WERI-Rb-1 (cell line): Measurements from ENCODE around the gene HPCA.

Experiments
- DNase-seq: peaks from one replicate; pipeline ENCODE4 v3.0.0-alpha.2; 2020
- H3K27ac ChIP-seq: fragments of 250-450 bp; sonication (Bioruptor Pico); 2 replicates; pipeline ENCODE4 v1.5.1; 2020; ENCODE audit warnings: mild to moderate bottlenecking, moderate library complexity
- H3K27me3 ChIP-seq: fragments of 250-450 bp; sonication (Bioruptor Pico); 2 replicates; pipeline ENCODE4 v1.5.1; 2021; ENCODE audit warnings: mild to moderate bottlenecking, low read depth, moderate library complexity; ENCODE audit not compliant: insufficient read depth, severe bottlenecking
- H3K36me3 ChIP-seq: fragments of 250-450 bp; sonication (Bioruptor Pico); 2 replicates; pipeline ENCODE4 v1.5.1; 2020; ENCODE audit warnings: mild to moderate bottlenecking, moderate library complexity
- H3K4me3 ChIP-seq: 2 replicates; pipeline ENCODE4 v1.5.1; 2011; ENCODE audit warnings: low read depth, mild to moderate bottlenecking, control low read depth, low read length
- H3K9me3 ChIP-seq: fragments of 250-450 bp; sonication (Bioruptor Pico); 2 replicates; pipeline ENCODE4 v1.5.1; 2021; ENCODE audit warnings: mild to moderate bottlenecking, moderate library complexity; ENCODE audit not compliant: severe bottlenecking
- TF ChIP-seq, protein P1 (sequence below): IDR thresholded peaks from 2 replicates; pipeline ENCODE4 v1.5.1; 2011; ENCODE audit warnings: low read depth, mild to moderate bottlenecking, control low read depth, inconsistent platforms, low read length

The HPCA gene

DNA sequence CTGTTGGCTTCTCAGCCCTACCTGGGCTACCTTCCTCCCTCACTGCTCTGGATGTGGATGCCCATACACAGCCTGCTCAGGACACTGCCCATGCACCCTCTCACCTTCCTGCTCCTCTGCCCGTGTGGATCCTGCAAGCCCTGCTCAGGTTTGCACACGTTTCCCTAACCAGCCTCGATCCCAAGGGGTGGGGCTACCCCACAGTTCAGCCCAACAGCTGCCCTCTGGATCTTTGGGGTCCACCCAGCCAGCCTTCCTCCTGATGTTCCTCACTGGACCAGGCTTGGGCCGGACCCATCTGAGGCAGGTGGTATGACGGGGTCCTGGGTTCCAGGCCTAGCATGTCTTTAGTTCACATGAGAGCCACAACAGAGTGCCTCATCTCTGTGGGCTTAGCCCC lies 10.2 kb downstream of the HPCA start:
- Histone ChIP-seq H3K9me3 (no peaks in the 10 kb centered on the region), H3K4me3 (no peak overlapping the region), H3K36me3 (peaks cover 36% of the 10 kb centered on the region), H3K27me3 (no peaks in the 10 kb centered on the region), H3K27ac (peak overlapping the region; percentile 17)
- TF ChIP-seq, protein P1, sequence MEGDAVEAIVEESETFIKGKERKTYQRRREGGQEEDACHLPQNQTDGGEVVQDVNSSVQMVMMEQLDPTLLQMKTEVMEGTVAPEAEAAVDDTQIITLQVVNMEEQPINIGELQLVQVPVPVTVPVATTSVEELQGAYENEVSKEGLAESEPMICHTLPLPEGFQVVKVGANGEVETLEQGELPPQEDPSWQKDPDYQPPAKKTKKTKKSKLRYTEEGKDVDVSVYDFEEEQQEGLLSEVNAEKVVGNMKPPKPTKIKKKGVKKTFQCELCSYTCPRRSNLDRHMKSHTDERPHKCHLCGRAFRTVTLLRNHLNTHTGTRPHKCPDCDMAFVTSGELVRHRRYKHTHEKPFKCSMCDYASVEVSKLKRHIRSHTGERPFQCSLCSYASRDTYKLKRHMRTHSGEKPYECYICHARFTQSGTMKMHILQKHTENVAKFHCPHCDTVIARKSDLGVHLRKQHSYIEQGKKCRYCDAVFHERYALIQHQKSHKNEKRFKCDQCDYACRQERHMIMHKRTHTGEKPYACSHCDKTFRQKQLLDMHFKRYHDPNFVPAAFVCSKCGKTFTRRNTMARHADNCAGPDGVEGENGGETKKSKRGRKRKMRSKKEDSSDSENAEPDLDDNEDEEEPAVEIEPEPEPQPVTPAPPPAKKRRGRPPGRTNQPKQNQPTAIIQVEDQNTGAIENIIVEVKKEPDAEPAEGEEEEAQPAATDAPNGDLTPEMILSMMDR: no peak
- DNase-seq: no peak

DNA sequence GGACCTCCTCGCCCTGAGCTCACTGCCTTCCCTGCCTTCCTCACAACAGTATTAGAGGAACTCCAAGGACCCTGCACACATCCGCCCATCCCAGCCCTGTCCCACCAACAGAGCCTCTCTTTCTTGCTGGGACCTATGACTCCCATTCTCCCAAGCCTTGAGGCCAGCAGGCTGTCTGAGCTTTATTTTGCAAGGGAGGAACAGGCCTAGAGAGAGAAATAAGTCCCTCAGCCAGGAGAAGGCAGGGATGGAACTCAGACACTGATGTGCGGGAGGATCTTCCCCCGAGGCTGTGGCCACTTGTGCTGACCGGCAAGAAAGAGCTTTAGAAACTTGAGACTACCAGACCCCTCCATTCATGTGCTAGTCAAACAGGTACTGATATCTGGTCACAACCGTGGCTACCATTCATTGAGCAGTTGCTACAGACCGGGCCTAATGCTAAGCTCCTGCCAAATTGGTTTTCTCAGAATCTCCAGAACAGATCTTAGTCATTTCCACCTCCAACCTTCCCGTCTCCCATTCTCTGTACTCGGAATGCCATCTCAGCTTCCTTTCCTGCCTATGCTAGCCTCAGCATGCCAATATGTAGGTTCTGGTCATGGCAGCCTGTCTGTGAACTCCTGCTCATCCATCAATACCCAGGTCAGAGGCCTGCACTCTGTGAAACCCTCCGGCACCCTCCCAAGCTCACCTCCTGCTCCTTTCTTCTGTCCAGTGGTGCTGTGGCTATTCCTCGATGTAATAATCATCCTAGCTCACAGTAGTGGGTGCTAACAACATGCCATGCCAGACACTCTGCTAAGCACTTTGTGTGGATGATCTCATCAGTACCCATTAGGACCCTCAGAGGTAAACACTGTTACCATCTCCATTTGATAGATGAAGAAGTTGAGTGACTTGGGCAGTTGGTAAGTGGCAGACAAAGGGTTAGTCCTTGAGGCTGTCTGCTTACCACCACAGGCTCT lies 11.1 kb downstream of the HPCA start:
- TF ChIP-seq, protein P1: no peak
- peaks cover 36% of the 10 kb centered on the region for H3K36me3 ChIP-seq

DNA sequence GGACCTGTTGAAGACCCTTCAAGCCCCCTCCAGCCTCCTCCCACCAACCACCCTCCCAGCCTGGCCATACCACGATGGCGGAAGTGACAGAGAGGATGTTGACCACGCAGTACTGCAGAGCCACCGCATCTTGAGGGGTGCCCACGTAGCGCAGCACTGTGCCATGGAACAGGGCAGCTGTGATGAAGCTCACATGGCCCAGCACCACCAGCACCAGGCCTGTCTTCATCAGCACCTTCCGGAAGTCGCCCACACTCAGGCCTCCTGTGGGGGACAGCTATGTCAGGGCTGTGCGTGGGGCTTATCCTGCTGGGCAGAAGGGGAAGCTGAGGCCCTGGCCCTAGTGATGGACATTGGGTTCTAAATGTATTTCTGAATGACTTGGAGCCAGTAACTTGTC lies 11.8 kb downstream of the HPCA start:
- no peak for DNase-seq
- TF ChIP-seq, protein P1: no peak
- Histone ChIP-seq H3K4me3 (no peak overlapping the region), H3K9me3 (no peaks in the 10 kb centered on the region), H3K27me3 (no peaks in the 10 kb centered on the region), H3K36me3 (peaks cover 36% of the 10 kb centered on the region), H3K27ac (no peak overlapping the region)

More for the DNA sequence above, 11.1 kb downstream of the HPCA start:
- H3K4me3 ChIP-seq: no peak overlapping the region
- no peak for DNase-seq
- peak overlapping the region; percentile 17 for H3K27ac ChIP-seq
- H3K27me3 ChIP-seq: no peaks in the 10 kb centered on the region
- H3K9me3 ChIP-seq: no peaks in the 10 kb centered on the region

DNA sequence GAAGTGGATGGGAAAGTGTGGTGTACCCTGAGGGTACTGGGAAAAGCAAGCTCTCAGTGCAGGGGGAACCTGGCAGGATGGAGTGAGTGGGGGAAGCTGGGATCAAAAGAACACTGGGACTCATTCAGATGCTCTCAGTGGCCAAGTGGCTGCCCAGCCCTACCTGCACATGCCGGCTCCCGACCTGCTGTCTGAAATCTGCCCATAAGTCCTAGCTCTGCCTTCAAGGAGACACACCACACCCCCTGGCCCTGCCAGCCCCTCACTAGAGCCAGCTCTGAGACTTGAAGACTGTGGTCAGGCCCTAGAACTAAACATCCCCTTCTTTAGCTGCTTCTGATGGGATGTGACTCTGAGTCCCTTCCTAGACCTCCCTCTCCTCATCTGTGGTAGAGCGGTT lies 12.7 kb downstream of the HPCA start:
- DNase-seq: no peak
- Histone ChIP-seq H3K27ac (no peak overlapping the region), H3K4me3 (no peak overlapping the region), H3K36me3 (peaks cover 36% of the 10 kb centered on the region), H3K27me3 (no peaks in the 10 kb centered on the region), H3K9me3 (no peaks in the 10 kb centered on the region)
- TF ChIP-seq, protein P1: no peak

DNA sequence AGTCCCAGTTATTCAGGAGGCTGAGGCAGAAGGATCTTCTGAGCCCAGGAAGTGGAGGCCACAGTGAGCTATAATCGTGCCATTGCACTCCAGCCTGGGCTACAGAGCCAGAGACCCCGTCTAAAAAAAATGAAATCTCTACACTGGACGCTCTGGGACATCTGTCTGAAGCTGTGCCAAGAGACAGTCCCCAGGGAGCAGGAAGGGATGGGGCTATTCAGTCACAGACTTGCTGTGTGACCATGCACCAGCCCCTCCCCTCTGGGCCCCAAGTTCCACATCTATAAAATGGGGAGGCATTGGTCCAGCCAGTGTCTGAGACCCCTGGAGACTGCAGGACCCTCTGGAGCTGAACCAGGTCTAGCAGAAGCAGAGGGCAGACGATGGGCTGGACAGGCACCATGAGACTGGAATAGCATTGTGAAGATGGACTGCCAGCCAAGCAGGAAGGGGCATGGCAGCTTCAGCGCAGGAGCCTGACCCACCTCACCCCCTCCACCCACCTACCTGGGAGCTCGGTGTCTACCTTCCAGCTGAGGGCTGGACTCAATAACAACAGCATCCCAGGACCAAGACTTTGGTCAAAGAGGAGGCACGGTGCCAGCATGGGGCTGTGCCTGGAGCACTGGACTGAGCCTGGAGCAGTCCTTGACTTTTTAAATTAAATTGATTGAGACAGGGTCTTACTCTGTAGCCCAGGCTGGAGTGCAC lies 13.4 kb downstream of the HPCA start:
- no peak for DNase-seq
- H3K4me3 ChIP-seq: no peak overlapping the region; the same call in 1 of the 2 replicates
- TF ChIP-seq, protein P1: no peak
- H3K27me3 ChIP-seq: no peaks in the 10 kb centered on the region
- peaks cover 33% of the 10 kb centered on the region for H3K36me3 ChIP-seq
- no peaks in the 10 kb centered on the region for H3K9me3 ChIP-seq
- no peak overlapping the region for H3K27ac ChIP-seq
